Measurements from ENCODE around the gene SPAG7. TPM values are rescaled to one million over a fixed set of nuclear protein-coding genes. Genes with fewer than 3 reads are reported as not detected.

Gene SPAG7
- total and polyA plus RNA-seq, 4 donors = 63.8 to 101 (median 75.8) TPM

DNA sequence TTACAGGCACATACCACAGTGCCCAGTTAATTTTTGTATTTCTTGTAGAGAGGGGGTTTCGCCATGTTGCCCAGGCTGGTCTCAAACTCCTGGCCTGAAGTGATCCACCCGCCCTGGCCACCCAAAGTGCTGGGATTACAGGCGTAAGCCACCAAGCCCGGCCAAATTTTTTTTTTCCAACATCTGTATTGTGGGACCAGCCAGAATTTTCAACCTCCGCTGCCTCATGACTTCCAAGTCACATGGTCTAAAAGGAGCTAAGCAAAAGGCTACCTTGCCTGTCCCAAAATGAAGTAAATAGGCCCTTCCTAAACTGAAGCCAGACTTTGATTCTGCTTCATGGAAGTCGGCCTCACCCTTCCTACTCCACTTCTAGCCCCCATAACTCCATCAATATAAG is 4.2 kb upstream of the SPAG7 start:
- TF ChIP-seq, protein P1, sequence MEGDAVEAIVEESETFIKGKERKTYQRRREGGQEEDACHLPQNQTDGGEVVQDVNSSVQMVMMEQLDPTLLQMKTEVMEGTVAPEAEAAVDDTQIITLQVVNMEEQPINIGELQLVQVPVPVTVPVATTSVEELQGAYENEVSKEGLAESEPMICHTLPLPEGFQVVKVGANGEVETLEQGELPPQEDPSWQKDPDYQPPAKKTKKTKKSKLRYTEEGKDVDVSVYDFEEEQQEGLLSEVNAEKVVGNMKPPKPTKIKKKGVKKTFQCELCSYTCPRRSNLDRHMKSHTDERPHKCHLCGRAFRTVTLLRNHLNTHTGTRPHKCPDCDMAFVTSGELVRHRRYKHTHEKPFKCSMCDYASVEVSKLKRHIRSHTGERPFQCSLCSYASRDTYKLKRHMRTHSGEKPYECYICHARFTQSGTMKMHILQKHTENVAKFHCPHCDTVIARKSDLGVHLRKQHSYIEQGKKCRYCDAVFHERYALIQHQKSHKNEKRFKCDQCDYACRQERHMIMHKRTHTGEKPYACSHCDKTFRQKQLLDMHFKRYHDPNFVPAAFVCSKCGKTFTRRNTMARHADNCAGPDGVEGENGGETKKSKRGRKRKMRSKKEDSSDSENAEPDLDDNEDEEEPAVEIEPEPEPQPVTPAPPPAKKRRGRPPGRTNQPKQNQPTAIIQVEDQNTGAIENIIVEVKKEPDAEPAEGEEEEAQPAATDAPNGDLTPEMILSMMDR (IDR thresholded peaks at IDR 0.05; ENCODE audit: control extremely low read depth, extremely low read depth) = no peak
- H3K4me1 ChIP-seq (ENCODE audit: control insufficient read depth in 5 of 5, insufficient read depth in 5 of 5, low read length in 5 of 5) = peaks cover 4 to 18% (median 14%) of the 10 kb centered on the region in 5 donors
- 92 to 97% methylated on average over 6 of the region's 6 CpGs for WGBS, 2 donors
- DNase-seq (no peak), ATAC-seq (ENCODE audit: insufficient read depth, low FRiP score) (no peak)
- no peaks in the 10 kb centered on the region for H3K27me3 ChIP-seq (ENCODE audit: control insufficient read depth in 3 of 3, insufficient read depth in 3 of 3, low read length in 2 of 3)
- H3K27ac ChIP-seq (ENCODE audit: low read depth in 1 of 2, low read length in 1 of 2) = no peak overlapping the region
- no peaks in the 10 kb centered on the region for H3K9me3 ChIP-seq (ENCODE audit: control insufficient read depth in 4 of 4, insufficient read depth in 3 of 4, low read length in 3 of 4)
- no peak overlapping the region for H3K4me3 ChIP-seq
- H3K36me3 ChIP-seq (ENCODE audit: control insufficient read depth in 4 of 4, insufficient read depth in 4 of 4, low read length in 4 of 4) = peaks cover 6 to 45% (median 14%) of the 10 kb centered on the region in 4 donors
- H3K9ac ChIP-seq (ENCODE audit: insufficient read depth in 1 of 2, low read length in 2 of 2) = no peak overlapping the region

DNA sequence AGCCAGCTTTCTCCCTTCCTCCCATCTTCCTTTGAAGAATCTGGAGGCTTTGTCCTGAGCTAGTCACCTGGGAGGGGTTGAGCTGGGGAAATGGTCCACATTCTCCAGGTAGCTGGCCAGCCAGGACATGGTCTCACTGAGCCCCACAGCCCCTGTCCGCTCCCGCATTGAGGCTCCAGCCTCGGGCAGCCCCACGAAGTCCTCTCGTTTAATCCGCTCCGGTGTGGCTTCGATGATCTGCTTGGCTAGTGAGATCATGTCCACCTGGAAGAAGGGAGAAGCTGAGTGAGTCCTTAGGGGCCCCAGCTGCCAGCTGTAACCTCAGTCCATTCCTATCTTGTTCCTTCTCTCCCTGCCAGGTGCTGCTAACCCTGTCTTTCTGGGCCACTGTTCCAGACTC is 2.7 kb upstream of the SPAG7 start:
- WGBS, 2 donors = 94 to 97% methylated on average over 8 of the region's 8 CpGs
- DNase-seq = no peak
- TF ChIP-seq, protein P1 (IDR thresholded peaks at IDR 0.05; ENCODE audit: control extremely low read depth, extremely low read depth) = no peak

DNA sequence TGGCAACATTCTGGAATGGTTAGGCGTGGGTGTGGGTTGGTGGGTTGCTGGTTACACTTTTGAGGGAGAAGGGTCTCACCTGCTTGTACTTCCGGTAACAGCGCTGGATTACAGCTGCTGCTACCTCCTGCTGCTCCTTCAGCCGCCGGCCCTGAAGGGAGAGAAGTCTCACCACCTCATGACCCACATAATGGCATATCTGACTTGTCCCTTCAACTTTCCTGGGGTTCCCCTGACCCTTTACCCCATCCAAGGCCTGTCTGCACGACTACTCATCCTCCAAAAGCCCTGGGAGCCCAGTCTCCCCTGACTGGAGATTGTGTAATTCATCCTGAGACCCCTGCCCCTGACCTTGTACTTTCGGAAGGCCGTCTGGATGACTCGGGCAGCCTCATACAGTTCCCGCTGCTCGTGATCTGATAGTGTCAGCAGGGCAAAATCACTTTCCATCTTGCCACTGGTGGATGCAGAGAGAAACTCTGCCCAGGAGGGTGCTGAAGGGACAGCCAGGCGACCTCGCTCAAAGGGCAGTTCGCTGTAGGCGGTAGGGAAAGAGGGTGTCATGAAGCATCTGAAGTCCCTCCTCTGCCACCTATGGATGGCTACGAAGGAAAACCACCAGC is 2.0 kb upstream of the SPAG7 start:
- TF ChIP-seq, protein P1 (IDR thresholded peaks at IDR 0.05; ENCODE audit: control extremely low read depth, extremely low read depth) = no peak
- no peak for ATAC-seq (ENCODE audit: insufficient read depth, low FRiP score)
- Histone ChIP-seq H3K27ac (ENCODE audit: low read depth in 1 of 2, low read length in 1 of 2) (peak overlapping the region; percentile 39 to 76), H3K4me3 (no peak overlapping the region), H3K27me3 (ENCODE audit: control insufficient read depth in 3 of 3, insufficient read depth in 3 of 3, low read length in 2 of 3) (no peaks in the 10 kb centered on the region), H3K9me3 (ENCODE audit: control insufficient read depth in 4 of 4, insufficient read depth in 3 of 4, low read length in 3 of 4) (no peaks in the 10 kb centered on the region), H3K36me3 (ENCODE audit: control insufficient read depth in 4 of 4, insufficient read depth in 4 of 4, low read length in 4 of 4) (peaks cover 4 to 38% (median 17%) of the 10 kb centered on the region in 4 donors), H3K9ac (ENCODE audit: insufficient read depth in 1 of 2, low read length in 2 of 2) (no peak overlapping the region), H3K4me1 (ENCODE audit: control insufficient read depth in 5 of 5, insufficient read depth in 5 of 5, low read length in 5 of 5) (peaks cover 4 to 21% (median 11%) of the 10 kb centered on the region in 5 donors)
- 84 to 89% methylated on average over 16 of the region's 16 CpGs for WGBS, 2 donors
- peak in 1 of 3 donors; percentile 9 for DNase-seq

More for the DNA sequence above, 2.7 kb upstream of the SPAG7 start:
- H3K4me3 ChIP-seq = no peak overlapping the region
- H3K36me3 ChIP-seq (ENCODE audit: control insufficient read depth in 4 of 4, insufficient read depth in 4 of 4, low read length in 4 of 4) = peaks cover 4 to 41% (median 15%) of the 10 kb centered on the region in 4 donors
- no peaks in the 10 kb centered on the region for H3K27me3 ChIP-seq (ENCODE audit: control insufficient read depth in 3 of 3, insufficient read depth in 3 of 3, low read length in 2 of 3)
- no peak for ATAC-seq (ENCODE audit: insufficient read depth, low FRiP score)
- no peak overlapping the region for H3K9ac ChIP-seq (ENCODE audit: insufficient read depth in 1 of 2, low read length in 2 of 2)
- peaks cover 4 to 21% (median 16%) of the 10 kb centered on the region in 5 donors for H3K4me1 ChIP-seq (ENCODE audit: control insufficient read depth in 5 of 5, insufficient read depth in 5 of 5, low read length in 5 of 5)
- no peaks in the 10 kb centered on the region for H3K9me3 ChIP-seq (ENCODE audit: control insufficient read depth in 4 of 4, insufficient read depth in 3 of 4, low read length in 3 of 4)
- peak overlapping the region in 1 of 2 donors; percentile 76 for H3K27ac ChIP-seq (ENCODE audit: low read depth in 1 of 2, low read length in 1 of 2)

Measured in lung (tissue), 12 donors.